K562 (cell line): Measurements from ENCODE around the gene GIGYF2. TPM values are rescaled to one million over a fixed set of nuclear protein-coding genes. Genes with fewer than 3 reads are reported as not detected.
A peak's percentile ranks its signal among the peaks of the same experiment; 100 is the strongest.
"Not testable (repeated sequence)": the region's sequence is repeated elsewhere in the genome, so short reads cannot be mapped to it uniquely, and the experiment has no call there.

ENCODE experiments used
- ATAC-seq: fragments of 200-7000 bp; cut with Tn5 transposase; 3 replicates; pipeline ENCODE4 v1.9.1; 2020; ENCODE audit warnings: moderate library complexity
- BruUV-seq: library from RNA; stranded (reverse); fragments of 400-500 nt; replicated peaks from 2 replicates; lab custom pipeline; 2021; lab: Mats Ljungman, UMichigan
- CTCF ChIA-PET: fragments of 300-600 bp; formaldehyde crosslinking; extraction: SDS; loops from one replicate; lab custom pipeline; 2021; ENCODE audit warnings: low intra/inter-chr PET ratio; lab: Yijun Ruan, JAX
- POLR2A ChIA-PET: fragments of 300-600, 350-650 bp; sonication (Branson Sonifier 250); formaldehyde crosslinking; extraction: SDS; loops from one replicate; lab custom pipeline; 2021; ENCODE audit warnings: antibody characterized with exemption, inconsistent platforms; lab: Yijun Ruan, JAX
- DNase-seq, 4 experiments: peaks; one replicate each; pipeline versions ENCODE4 v3.0.0 to v3.0.0-alpha.2; 2011 to 2018; ENCODE audit warnings: low spot score in 3 of 4, mixed read lengths in 3 of 4; ENCODE audit errors: extremely low read depth in 1 of 4
- FAIRE-seq: peaks from 2 replicates; lab custom pipeline; 2011; peaks lifted over from hg19 to GRCh38; lab: Jason Lieb, UNC
- H2AFZ ChIP-seq: 2 replicates; pipeline ENCODE4 v1.6.0; 2011; ENCODE audit warnings: low read depth, low read length, control low read depth, inconsistent platforms
- H3K27ac ChIP-seq: fragments of 200-600 bp; 3 replicates; pipeline ENCODE4 v1.8.0; 2011; ENCODE audit warnings: low read depth, mild to moderate bottlenecking, control low read depth, inconsistent platforms, low read length, moderate library complexity, mixed read lengths; ENCODE audit errors: extremely low read depth
- H3K27me3 ChIP-seq, 2 experiments: fragments of 300-600 bp in 1 of 2; 2 replicates in 1 of 2; 3 replicates in 1 of 2; pipeline versions ENCODE4 v1.6.0 to v1.8.0; 2011; ENCODE audit warnings: inconsistent platforms in 2 of 2, low read length in 2 of 2, mild to moderate bottlenecking in 1 of 2, mixed read lengths in 1 of 2, moderate library complexity in 1 of 2; ENCODE audit not compliant: control insufficient read depth in 2 of 2, insufficient read depth in 2 of 2
- H3K36me3 ChIP-seq: fragments of 300-600 bp; 3 replicates; pipeline ENCODE4 v1.8.0; 2011; ENCODE audit warnings: mild to moderate bottlenecking, low read length, inconsistent platforms; ENCODE audit not compliant: control insufficient read depth, insufficient read depth
- H3K4me1 ChIP-seq, 2 experiments: fragments of 200-600 bp in 1 of 2; replicated peaks in 1 of 2; 2 replicates in 1 of 2; 3 replicates in 1 of 2; pipeline versions ENCODE4 v1.5.1 to v1.8.0; 2011; ENCODE audit warnings: inconsistent platforms in 2 of 2, low read length in 2 of 2, mild to moderate bottlenecking in 1 of 2, mixed read lengths in 1 of 2, moderate library complexity in 1 of 2; ENCODE audit not compliant: control insufficient read depth in 2 of 2, insufficient read depth in 2 of 2
- H3K4me2 ChIP-seq: 2 replicates; pipeline ENCODE4 v1.6.1; 2011; ENCODE audit warnings: low read length, control low read depth, inconsistent platforms, mixed read lengths; ENCODE audit not compliant: insufficient read depth
- H3K4me3 ChIP-seq: fragments of 200-600 bp; sonication (generic), shearing (Covaris generic); 2 replicates; pipeline ENCODE4 v1.5.1; 2016; ENCODE audit warnings: control low read depth, inconsistent platforms
- H3K79me2 ChIP-seq: fragments of 200-600 bp; 3 replicates; pipeline ENCODE4 v1.8.0; 2011; ENCODE audit warnings: low read length, inconsistent platforms; ENCODE audit not compliant: control insufficient read depth, insufficient read depth
- H3K9ac ChIP-seq, 2 experiments: 2 replicates each; pipeline versions ENCODE4 v1.6.0 to v1.6.1; 2011; ENCODE audit warnings: low read depth in 2 of 2, low read length in 2 of 2, control low read depth in 1 of 2, inconsistent platforms in 1 of 2, mild to moderate bottlenecking in 1 of 2, mixed read lengths in 1 of 2; ENCODE audit not compliant: insufficient read depth in 1 of 2
- H3K9me1 ChIP-seq: one replicate; pipeline ENCODE4 v1.6.0; 2011; ENCODE audit warnings: inconsistent platforms, mild to moderate bottlenecking, low read length, moderate library complexity; ENCODE audit not compliant: control insufficient read depth, insufficient read depth
- H3K9me3 ChIP-seq: replicated peaks from 2 replicates; pipeline ENCODE4 v1.5.1; 2011; ENCODE audit warnings: low read depth, low read length, inconsistent platforms; ENCODE audit not compliant: control insufficient read depth, insufficient read depth
- H4K20me1 ChIP-seq: replicated peaks from 2 replicates; pipeline ENCODE4 v1.6.1; 2011; ENCODE audit warnings: low read length, inconsistent platforms, mixed read lengths; ENCODE audit not compliant: control insufficient read depth, insufficient read depth
- BCOR ChIP-seq: fragments of 450-650 bp; IDR thresholded peaks from 2 replicates; pipeline ENCODE4 v1.6.1; 2016
- LARP7 ChIP-seq: fragments of 450-650 bp; IDR thresholded peaks from 2 replicates; pipeline ENCODE4 v1.6.1; 2016
- PRDM10 ChIP-seq: fragments of 450-650 bp; IDR thresholded peaks from 2 replicates; pipeline ENCODE4 v1.6.1; 2018; ENCODE audit not compliant: partially characterized antibody
- RBM25 ChIP-seq: fragments of 200-400 bp; formaldehyde crosslinking; IDR thresholded peaks from 2 replicates; pipeline ENCODE4 v1.6.1; 2018; ENCODE audit warnings: low read length, low read depth, moderate library complexity; ENCODE audit not compliant: severe bottlenecking
- WGBS: fragments of 100-300 bp; shearing (Covaris generic); methylation state at CpG from one replicate; pipeline ENCODE4 v1.1.6; 2016; ENCODE audit warnings: low coverage, mixed read lengths; ENCODE audit not compliant: insufficient coverage; ENCODE audit errors: missing lambda C conversion rate; 5-methylcytosine and 5-hydroxymethylcytosine counted together
- in situ Hi-C: fragments of 300-500 bp; cut with MboI; formaldehyde crosslinking; loops from 4 replicates; pipeline ENCODE4 v1.15.0; 2018; ENCODE audit warnings: inconsistent platforms, mixed read lengths
- intact Hi-C: fragments of 100-400 bp; cut with micrococcal nuclease; formaldehyde crosslinking; loops from 2 replicates; pipeline ENCODE4 v1.14.2; 2022
- polyA plus RNA-seq, 8 experiments: library from polyadenylated mRNA; depleted of rRNA in 4 of 8; stranded (reverse) in 5 of 8; unstranded in 3 of 8; fragments of >200 nt; fragmentation: Nextera tagmentation in 2 of 8; fragmentation: Illumina TruSeq in 1 of 8; extraction: Ambion mirVana in 2 of 8; extraction: Trizol in 1 of 8; gene quantifications; 2 replicates each; pipeline versions ENCODE4 v1.2.1 to v1.2.3, GENCODE V29; 2011 to 2014; ENCODE audit warnings: inconsistent platforms in 1 of 8, missing spikeins in 1 of 8
- total RNA-seq, 7 experiments: library from RNA; depleted of rRNA in 6 of 7; stranded (reverse); fragments of >200 nt in 6 of 7; fragmentation: Illumina TruSeq in 2 of 7; extraction: Trizol in 2 of 7; gene quantifications; 2 replicates each; pipeline versions ENCODE4 v1.2.1 to v1.2.3, GENCODE V29; 2011 to 2021; ENCODE audit warnings: low replicate concordance in 1 of 7

Gene GIGYF2
- total and polyA plus RNA-seq, 9 of the 15 experiments (the other 6 are each of a cell fraction or from before 2014, with no cell fraction given): 12.7 to 52.7 (median 34.9) TPM

GRCh38 chr2:232685391-232685790 is 11.7 kb upstream of the GIGYF2 start:
- H3K4me1 ChIP-seq, H3K36me3 ChIP-seq, H3K9me1 ChIP-seq, H3K27me3 ChIP-seq, H3K79me2 ChIP-seq, FAIRE-seq, H3K4me2 ChIP-seq, H3K4me3 ChIP-seq, H2AFZ ChIP-seq, in situ Hi-C loops, H3K9me3 ChIP-seq, DNase-seq, intact Hi-C loops, BruUV-seq, H4K20me1 ChIP-seq, H3K27ac ChIP-seq, H3K9ac ChIP-seq, ATAC-seq: not testable (repeated sequence)
- 30% methylated on average over 6 of the region's 6 CpGs for WGBS
- ChIA-PET POLR2A (interaction anchor here (0.6 kb wide), 1 partner anchor 16 kb away, joined by 3 read pairs; no protein-coding TSS in a partner anchor), CTCF (interaction anchor here (0.6 kb wide), 1 partner anchor 100 kb away, joined by 4 read pairs; no protein-coding TSS in a partner anchor)

- H3K79me2 ChIP-seq: no peaks in the 10 kb centered on the region
- H3K27me3 ChIP-seq: no peaks in the 10 kb centered on the region; a peak in 2 of 5 replicates
- H3K4me2 ChIP-seq: no peak overlapping the region
- FAIRE-seq (no peak), DNase-seq (no peak), ATAC-seq (no peak)
- H3K4me3 ChIP-seq: no peak overlapping the region
- no peaks in the 10 kb centered on the region for H3K9me3 ChIP-seq
- 11% methylated on average over 9 of the region's 11 CpGs for WGBS
- H3K27ac ChIP-seq: no peak overlapping the region
- in situ Hi-C loops (no loop called here), intact Hi-C loops (no loop called here)
- BruUV-seq: no TSS peak
- H3K9ac ChIP-seq: no peak overlapping the region
- H3K4me1 ChIP-seq: no peaks in the 10 kb centered on the region; a peak in 2 of 5 replicates
- no peak overlapping the region for H2AFZ ChIP-seq
- POLR2A ChIA-PET: no interaction called here
- CTCF ChIA-PET: no interaction called here
- TF ChIP-seq LARP7 (no peak), PRDM10 (no peak), RBM25 (peak; percentile 25), BCOR (0 out of 2 replicates have a peak, but pooled peaks have one; percentile 16)
- H3K36me3 ChIP-seq: no peaks in the 10 kb centered on the region
- H4K20me1 ChIP-seq: no peaks in the 10 kb centered on the region
- H3K9me1 ChIP-seq: no peaks in the 10 kb centered on the region
These were observed 9.6 kb upstream of the GIGYF2 start for GRCh38 chr2:232687382-232688160.
